Upper lobe of left lung (tissue), 4 donors: ENCODE measurements around the gene ATP8B1.

ENCODE experiments used
- CTCF ChIP-seq, 6 experiments: fragments of 450-650 bp in 4 of 6; fragments of 200-600 bp in 2 of 6; sonication (generic) in 2 of 6; IDR thresholded peaks; one replicate each; pipeline ENCODE4 v1.5.1; 2016 to 2019; ENCODE audit warnings: antibody characterized with exemption in 6 of 6
- POLR2A ChIP-seq, 4 donors: fragments of 450-650 bp; IDR thresholded peaks; one replicate each; pipeline ENCODE4 v1.5.1; 2016 to 2017; ENCODE audit warnings: antibody characterized with exemption in 4 of 4, mild to moderate bottlenecking in 2 of 4

- no peak for TF ChIP-seq CTCF (IDR thresholded peaks at IDR 0.05)
- no peak for TF ChIP-seq POLR2A (IDR thresholded peaks at IDR 0.05)
Measured at GRCh38 chr18:57635003-57635822, 167.9 kb downstream of the ATP8B1 start.
